Gastroesophageal sphincter (tissue), 4 donors: ENCODE data around the gene NECTIN1. TPM values are rescaled to one million over a fixed set of nuclear protein-coding genes. Genes with fewer than 3 reads are reported as not detected.

Source experiments
- ATAC-seq: fragments of 150-250 bp; one replicate; pipeline ENCODE4 v1.9.1; 2016; ENCODE audit warnings: mild to moderate bottlenecking, moderate library complexity
- H3K27ac ChIP-seq, 4 donors: fragments of 200-600 bp; sonication (generic) in 3 of 4; 1 replicate in 3 of 4; 2 replicates in 1 of 4; pipeline ENCODE4 v1.5.1; 2016 to 2019
- H3K27me3 ChIP-seq: fragments of 200-600 bp; sonication (generic); one replicate; pipeline ENCODE4 v1.5.1; 2019
- H3K36me3 ChIP-seq, 2 donors: fragments of 200-600 bp; sonication (generic); one replicate each; pipeline ENCODE4 v1.5.1; 2019; ENCODE audit warnings: control low read depth in 1 of 2
- H3K4me1 ChIP-seq, 3 donors: fragments of 200-600 bp; sonication (generic); 1 replicate in 2 of 3; 2 replicates in 1 of 3; pipeline ENCODE4 v1.5.1; 2016 to 2019; ENCODE audit warnings: control low read depth in 2 of 3
- H3K4me3 ChIP-seq, 2 donors: fragments of 200-600 bp; sonication (generic); one replicate each; pipeline ENCODE4 v1.5.1; 2019; ENCODE audit warnings: mild to moderate bottlenecking in 1 of 2, moderate library complexity in 1 of 2
- H3K9me3 ChIP-seq, 3 donors: fragments of 200-600 bp; sonication (generic); one replicate each; pipeline ENCODE4 v1.5.1; 2017 to 2019; ENCODE audit warnings: control low read depth in 2 of 3
- EP300 ChIP-seq: sonication (generic); formaldehyde crosslinking; IDR thresholded peaks from one replicate; pipeline ENCODE4 v1.6.1; 2017; ENCODE audit warnings: antibody characterized with exemption, mild to moderate bottlenecking
- POLR2A ChIP-seq, 2 donors: fragments of 450-650 bp; IDR thresholded peaks; one replicate each; pipeline ENCODE4 v1.6.1; 2017; ENCODE audit warnings: antibody characterized with exemption in 2 of 2, mild to moderate bottlenecking in 2 of 2, moderate library complexity in 1 of 2
- POLR2AphosphoS5 ChIP-seq: sonication (generic); formaldehyde crosslinking; IDR thresholded peaks from one replicate; pipeline ENCODE4 v1.6.1; 2017; ENCODE audit warnings: antibody characterized with exemption
- WGBS, 2 donors: methylation state at CpG; one replicate each; pipeline ENCODE4 v1.1.5; 2018; ENCODE audit warnings: low coverage in 1 of 2; 5-methylcytosine and 5-hydroxymethylcytosine counted together
- total RNA-seq, 4 donors: library from RNA; depleted of rRNA; stranded (reverse); fragments of >200 nt; gene quantifications; one replicate each; pipeline ENCODE4 v1.1.0, GENCODE V29; 2016
- TF ChIP-seq, protein P1 (sequence below), 4 experiments: fragments of 200-600 bp in 2 of 4; fragments of 450-650 bp in 2 of 4; sonication (generic) in 1 of 4; IDR thresholded peaks; one replicate each; pipeline ENCODE4 v1.5.1; 2017 to 2019; ENCODE audit warnings: antibody characterized with exemption in 4 of 4, mild to moderate bottlenecking in 2 of 4, moderate library complexity in 2 of 4

The NECTIN1 gene
- total RNA-seq, 4 donors from 2014 or later = 2.6 to 7.1 (median 4.3) TPM

- H3K27ac ChIP-seq = no peak overlapping the region
- TF ChIP-seq POLR2A (IDR thresholded peaks at IDR 0.05) = no peak
- no peak for TF ChIP-seq POLR2AphosphoS5
- no peak for TF ChIP-seq EP300
- TF ChIP-seq, protein P1, sequence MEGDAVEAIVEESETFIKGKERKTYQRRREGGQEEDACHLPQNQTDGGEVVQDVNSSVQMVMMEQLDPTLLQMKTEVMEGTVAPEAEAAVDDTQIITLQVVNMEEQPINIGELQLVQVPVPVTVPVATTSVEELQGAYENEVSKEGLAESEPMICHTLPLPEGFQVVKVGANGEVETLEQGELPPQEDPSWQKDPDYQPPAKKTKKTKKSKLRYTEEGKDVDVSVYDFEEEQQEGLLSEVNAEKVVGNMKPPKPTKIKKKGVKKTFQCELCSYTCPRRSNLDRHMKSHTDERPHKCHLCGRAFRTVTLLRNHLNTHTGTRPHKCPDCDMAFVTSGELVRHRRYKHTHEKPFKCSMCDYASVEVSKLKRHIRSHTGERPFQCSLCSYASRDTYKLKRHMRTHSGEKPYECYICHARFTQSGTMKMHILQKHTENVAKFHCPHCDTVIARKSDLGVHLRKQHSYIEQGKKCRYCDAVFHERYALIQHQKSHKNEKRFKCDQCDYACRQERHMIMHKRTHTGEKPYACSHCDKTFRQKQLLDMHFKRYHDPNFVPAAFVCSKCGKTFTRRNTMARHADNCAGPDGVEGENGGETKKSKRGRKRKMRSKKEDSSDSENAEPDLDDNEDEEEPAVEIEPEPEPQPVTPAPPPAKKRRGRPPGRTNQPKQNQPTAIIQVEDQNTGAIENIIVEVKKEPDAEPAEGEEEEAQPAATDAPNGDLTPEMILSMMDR (IDR thresholded peaks at IDR 0.05) = no peak
Measured at GRCh38 chr11:119696378-119697222, 32.4 kb downstream of the NECTIN1 start.

DNA sequence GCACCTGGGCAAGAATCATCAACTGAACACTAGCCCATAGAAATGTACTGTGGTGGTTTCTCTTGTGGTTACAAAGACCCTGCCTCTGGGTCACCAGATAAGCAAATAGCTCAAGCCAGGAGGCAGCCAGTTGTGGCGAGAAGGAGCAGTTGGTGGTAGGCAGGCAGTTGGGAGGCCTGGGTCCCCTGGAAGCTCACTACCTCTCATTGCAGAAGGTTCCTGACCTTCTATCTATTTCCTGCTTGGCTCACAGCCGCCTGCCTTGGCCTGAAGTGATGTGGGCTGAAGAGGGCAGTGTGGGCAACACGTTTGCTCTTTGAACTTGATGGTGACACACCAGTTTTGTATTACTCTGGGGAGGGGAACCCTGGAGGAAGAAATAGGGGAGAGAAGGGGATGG lies 34.7 kb downstream of the NECTIN1 start:
- Histone ChIP-seq H3K27me3 (no peaks in the 10 kb centered on the region), H3K27ac (no peak overlapping the region), H3K4me3 (no peak overlapping the region), H3K4me1 (peaks cover 0 to 14% (median 3%) of the 10 kb centered on the region in 3 donors), H3K9me3 (no peaks in the 10 kb centered on the region), H3K36me3 (no peaks in the 10 kb centered on the region)
- ATAC-seq = no peak
- WGBS, 2 donors = 100% methylated on average over 1 of the region's 3 CpGs; no CpG with 5 or more reads in 1 of the 2 donors
- TF ChIP-seq, protein P1 (IDR thresholded peaks at IDR 0.05) = no peak
- TF ChIP-seq POLR2AphosphoS5 (no peak), EP300 (no peak), POLR2A (IDR thresholded peaks at IDR 0.05) (no peak)

More at GRCh38 chr11:119696378-119697222, 32.4 kb downstream of the NECTIN1 start:
- Histone ChIP-seq H3K27me3 (no peaks in the 10 kb centered on the region), H3K4me1 (peaks cover 0 to 17% (median 3%) of the 10 kb centered on the region in 3 donors), H3K4me3 (no peak overlapping the region), H3K9me3 (no peaks in the 10 kb centered on the region), H3K36me3 (no peaks in the 10 kb centered on the region)
- 40 to 76% methylated on average over 1 to 10 of the region's 20 CpGs for WGBS, 2 donors
- ATAC-seq = no peak

- no peaks in the 10 kb centered on the region for H3K27me3 ChIP-seq
- H3K9me3 ChIP-seq = no peaks in the 10 kb centered on the region
- H3K36me3 ChIP-seq = no peaks in the 10 kb centered on the region
- TF ChIP-seq, protein P1 (IDR thresholded peaks at IDR 0.05) = no peak
- TF ChIP-seq POLR2AphosphoS5 (no peak), POLR2A (IDR thresholded peaks at IDR 0.05) (no peak), EP300 (no peak)
- peaks cover 0 to 4% (median 0%) of the 10 kb centered on the region in 3 donors for H3K4me1 ChIP-seq
- WGBS, 2 donors = no CpG with 5 or more reads among the region's 7 CpGs
- no peak overlapping the region for H3K4me3 ChIP-seq
- no peak for ATAC-seq
- no peak overlapping the region for H3K27ac ChIP-seq
Measured at GRCh38 chr11:119693253-119693815, 35.7 kb downstream of the NECTIN1 start.

DNA sequence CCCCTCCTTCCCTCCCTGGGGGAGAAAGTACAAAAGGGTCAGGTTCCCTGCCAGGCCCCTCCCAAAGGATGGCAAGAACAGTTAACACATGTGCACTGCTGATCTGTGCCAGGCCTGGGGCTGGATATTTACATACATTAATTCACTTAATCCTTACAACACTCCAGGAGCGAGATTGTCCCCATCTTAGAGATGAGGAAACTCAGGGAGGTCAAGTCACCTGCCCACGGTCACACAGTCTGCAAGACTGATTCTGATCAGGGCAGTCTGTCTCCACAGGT lies 36.5 kb downstream of the NECTIN1 start:
- TF ChIP-seq, protein P1 (IDR thresholded peaks at IDR 0.05) = no peak
- TF ChIP-seq POLR2AphosphoS5 = no peak
- TF ChIP-seq POLR2A (IDR thresholded peaks at IDR 0.05) = no peak
- no peak for TF ChIP-seq EP300
- Histone ChIP-seq H3K36me3 (no peaks in the 10 kb centered on the region), H3K27me3 (no peaks in the 10 kb centered on the region), H3K4me1 (no peaks in the 10 kb centered on the region), H3K4me3 (no peak overlapping the region), H3K27ac (no peak overlapping the region), H3K9me3 (no peaks in the 10 kb centered on the region)
- WGBS, 2 donors = 94% methylated on average over 2 of the region's 2 CpGs; no CpG with 5 or more reads in 1 of the 2 donors
- no peak for ATAC-seq
